ENCODE measurements around the gene RABGGTB.
"Not testable (repeated sequence)": the region's sequence is repeated elsewhere in the genome, so short reads cannot be mapped to it uniquely, and the experiment has no call there.

RABGGTB gene

DNA sequence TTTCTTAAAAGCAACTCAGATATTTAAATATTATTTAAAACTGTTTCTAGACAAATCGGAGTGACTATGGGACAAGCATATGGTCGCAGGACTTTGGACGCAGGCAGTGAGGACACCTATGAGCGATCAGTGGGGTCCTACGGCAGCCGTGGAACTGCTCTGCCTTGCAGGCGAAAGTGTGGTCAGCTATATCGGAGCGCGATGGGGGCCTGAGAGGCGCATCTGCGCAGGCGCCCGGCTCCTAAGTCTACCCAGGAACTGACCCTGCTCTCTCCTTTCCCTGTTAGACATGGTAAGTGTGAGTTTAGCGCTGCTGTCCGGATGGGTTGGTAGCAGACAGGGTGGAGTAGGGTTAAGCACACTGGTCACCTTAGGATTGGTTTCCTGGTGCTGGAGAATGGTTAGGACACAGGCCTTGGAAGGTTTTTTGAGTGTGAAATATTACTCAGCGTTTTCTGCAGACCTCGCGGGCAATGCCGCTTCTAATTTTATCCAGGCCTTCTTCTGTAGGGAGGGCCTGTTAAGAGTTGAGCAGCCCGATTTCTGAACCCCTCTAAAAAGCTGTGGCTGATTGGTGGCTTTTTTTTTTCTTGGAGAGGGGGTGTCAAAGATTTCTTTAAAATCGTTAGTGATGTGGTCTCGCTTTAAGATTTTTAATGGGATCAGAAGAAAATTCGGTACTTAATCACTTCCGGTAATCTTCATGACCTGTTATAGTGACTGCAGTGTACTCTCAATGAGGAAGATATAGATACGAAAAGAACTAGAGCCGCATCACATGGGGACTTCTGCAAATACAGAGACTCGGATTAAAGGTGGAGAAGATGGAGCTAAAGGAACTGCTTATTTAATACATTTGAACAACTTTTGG, at the start of gene RABGGTB:
RABGGTB (plus strand) TSS at position 274 of the 871 bp plus-strand sequence; CDS start at position 290, 16 bp downstream.
- FAIRE-seq: peak; percentile 5
- peak; percentile 95 for DNase-seq (ENCODE audit: low spot score)

DNA sequence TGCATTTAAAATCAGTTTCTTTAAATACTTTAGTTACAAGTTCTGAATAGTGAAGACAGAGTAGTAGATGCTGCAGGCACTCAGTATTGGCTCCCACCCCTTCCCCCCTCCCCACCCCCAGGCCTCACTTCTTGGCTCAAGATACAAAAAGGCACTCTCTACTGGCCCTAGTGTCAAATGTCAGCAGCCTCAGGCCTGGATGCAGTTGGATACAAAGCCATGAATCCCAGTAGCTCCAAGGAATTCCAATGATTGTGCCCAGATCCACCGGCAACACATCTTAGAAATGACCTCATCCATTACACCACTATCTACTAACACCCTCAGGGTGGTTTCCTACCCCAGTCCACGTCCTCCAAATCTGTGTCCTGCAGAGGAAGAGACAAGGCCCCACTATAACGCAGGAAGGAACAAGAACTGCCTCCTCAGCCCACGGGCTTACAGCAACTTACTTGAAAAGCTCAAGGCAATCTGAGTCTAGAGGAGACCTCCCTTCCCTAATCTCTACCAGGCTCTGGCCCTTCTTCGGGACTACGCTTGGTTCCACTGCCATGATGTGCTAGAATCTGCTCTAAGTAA, 43.9 kb upstream of the RABGGTB start:
- DNase-seq (ENCODE audit: low spot score) (no peak), FAIRE-seq (no peak)

DNA sequence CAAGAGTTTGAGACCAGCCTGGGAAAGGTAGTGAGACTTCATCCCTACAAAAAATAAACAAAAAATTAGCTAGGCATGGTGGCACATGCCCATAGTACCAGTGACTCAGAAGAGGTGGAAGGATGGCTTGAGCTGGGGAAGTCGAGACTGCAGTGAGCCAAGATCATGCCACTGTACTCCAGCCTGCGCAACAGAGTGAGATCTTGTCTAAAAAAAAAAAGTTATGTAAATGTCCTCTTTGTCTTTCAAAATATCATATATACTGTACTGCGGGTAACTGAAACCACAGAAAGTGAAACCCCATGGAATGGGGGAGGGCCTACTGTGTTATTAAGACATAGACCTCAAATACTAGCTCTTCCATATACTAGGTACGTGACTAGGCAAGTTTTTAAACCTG, 40.8 kb upstream of the RABGGTB start:
- FAIRE-seq (no peak), DNase-seq (ENCODE audit: low spot score) (no peak)

DNA sequence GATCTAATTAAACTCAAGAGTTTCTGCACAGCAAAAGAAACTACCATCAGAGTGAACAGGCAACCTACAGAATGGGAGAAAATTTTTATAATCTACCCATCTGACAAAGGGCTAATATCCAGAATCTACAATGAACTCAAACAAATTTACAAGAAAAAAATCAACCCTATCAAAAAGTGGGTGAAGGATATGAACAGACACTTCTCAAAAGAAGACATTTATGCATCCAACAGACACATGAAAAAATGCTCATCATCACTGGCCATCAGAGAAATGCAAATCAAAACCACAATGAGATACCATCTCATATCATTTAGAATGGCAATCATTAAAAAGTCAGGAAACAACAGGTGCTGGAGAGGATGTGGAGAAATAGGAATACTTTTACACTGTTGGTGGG, 28.8 kb upstream of the RABGGTB start:
- not testable (repeated sequence) for FAIRE-seq; DNase-seq (ENCODE audit: low spot score)

DNA sequence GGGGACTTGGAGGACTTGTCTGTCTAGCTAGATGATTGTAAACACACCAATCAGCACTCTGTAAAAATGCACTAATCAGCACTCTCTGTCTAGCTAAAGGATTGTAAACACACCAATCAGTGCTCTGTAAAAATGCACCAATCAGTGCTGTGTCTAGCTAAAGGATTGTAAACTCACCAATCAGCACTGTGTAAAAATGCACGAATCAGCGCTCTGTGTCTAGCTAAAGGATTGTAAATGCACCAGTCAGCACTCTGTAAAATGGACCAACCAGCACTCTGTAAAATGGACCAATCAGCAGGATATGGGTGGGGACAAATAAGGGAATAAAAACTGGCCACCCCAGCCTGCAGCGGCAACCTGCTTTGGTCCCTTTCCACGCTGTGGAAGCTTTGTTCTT, 27.5 kb upstream of the RABGGTB start:
- not testable (repeated sequence) for FAIRE-seq; DNase-seq (ENCODE audit: low spot score)

DNA sequence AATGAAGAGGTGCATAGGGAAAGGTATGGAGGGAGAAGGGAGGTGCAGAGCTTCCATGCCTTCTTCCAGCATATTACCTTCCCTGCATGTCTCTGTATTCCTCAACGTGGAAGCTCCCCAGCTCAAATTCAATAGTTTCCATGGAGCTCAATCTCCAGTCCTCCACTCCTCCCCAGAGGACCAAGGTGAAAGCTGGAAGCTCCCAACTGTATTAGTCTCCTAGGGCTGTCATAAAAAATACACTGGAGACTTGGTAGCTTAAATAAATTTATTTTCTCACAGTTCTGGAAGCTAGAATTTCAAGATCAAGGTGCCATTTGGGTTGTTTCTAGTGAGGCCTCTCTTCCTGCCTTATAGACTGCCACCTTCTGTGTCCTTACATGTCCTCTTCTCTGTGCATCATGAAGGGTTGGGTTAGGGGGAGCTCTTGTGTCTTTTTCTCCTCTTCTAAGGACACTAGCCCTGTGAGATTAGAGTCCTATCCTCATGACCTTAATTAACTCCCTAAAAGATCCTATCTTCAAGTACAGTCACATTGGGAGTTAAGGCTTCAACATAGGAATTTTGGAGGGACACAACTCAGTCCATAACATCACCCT, 21.9 kb upstream of the RABGGTB start:
- DNase-seq (ENCODE audit: low spot score) (no peak), FAIRE-seq (no peak)

DNA sequence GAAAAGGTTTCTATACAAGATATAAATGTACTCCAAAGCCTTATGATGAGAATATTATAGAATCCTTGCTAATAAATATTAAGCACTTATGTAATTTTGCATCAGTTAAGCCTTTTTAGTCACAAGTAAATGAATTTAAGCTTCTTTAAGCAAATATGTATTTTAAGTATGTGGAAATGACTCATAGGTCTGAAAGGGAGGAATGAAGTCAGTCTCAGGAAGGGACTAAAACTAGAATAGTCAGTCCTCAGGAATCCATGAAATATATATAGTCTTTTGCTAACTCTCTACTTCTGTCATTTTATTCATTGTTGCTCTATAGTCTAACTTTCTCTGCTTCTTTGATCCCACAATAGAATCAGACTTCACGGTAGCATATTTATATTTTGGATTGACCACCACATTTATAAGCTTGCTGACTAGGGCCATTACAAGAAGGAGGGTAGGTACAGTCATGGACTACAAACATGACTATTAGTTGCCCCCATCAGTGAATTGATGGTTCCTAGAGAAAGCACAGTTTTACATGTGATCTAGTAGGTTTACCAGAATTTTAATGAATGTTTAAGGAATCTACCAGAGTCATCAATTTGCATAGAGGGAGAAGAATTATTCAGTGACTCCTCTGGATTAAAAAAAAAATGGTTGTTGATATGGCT, 20.2 kb upstream of the RABGGTB start:
- DNase-seq (ENCODE audit: low spot score) (peak; percentile 35), FAIRE-seq (no peak)

DNA sequence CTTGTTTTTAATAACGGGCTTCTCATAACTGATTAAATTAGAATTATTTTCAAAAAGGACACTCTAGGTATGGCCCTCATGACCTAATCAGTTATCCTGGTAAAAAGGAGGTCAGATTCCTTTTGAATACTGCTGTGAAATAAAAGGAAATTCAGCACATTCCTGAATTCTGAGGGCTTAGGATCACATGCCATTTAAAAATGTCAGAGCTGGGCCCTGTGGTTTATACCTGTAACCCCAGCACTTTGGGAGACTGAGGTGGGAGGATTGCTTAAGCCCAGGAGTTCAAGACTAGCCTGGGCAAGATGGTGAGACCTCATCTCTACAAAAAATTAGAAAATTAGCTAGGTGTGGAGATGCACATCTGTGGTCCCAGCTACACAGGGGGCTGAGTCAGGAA, 18.0 kb upstream of the RABGGTB start:
- peak; percentile 13 for DNase-seq (ENCODE audit: low spot score)
- FAIRE-seq: no peak

DNA sequence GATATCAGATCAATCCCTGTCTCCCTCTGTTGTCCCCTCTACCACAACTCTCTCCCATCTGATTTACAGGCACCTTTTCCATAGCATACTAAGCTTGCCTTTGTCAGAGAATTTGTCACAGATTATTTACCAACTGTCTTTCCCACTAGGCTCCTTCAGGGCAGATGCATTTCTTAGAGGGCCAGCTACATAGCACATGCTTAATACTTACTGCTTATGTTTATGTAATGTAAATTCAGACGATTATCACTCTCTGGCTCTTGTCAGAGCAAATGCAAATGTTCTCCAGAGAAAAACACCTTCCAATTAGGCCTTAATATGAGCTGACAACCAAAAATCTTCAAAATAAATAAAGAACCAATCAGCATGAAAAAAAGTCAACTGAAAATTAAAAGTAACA, 15.3 kb upstream of the RABGGTB start:
- DNase-seq (ENCODE audit: low spot score): no peak
- no peak for FAIRE-seq

DNA sequence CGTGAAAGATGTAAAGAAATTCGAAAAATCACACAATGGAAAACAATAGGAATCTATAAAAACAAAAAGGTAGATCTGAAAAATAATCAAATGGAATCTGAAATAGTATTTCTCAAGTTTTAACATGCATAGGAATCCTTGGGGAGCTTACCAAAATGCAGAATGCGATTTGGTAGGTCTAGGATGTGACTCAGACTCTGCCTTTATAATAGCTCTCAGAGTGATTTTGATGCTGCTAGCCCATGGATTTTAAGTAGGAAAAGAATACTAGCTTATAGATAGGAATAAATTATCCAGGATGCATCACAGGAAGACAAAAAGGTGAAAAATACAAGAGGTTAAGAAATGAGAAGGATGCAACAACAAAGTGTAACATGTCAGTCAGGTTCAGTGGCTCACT, 14.1 kb upstream of the RABGGTB start:
- DNase-seq (ENCODE audit: low spot score): no peak
- FAIRE-seq: no peak

DNA sequence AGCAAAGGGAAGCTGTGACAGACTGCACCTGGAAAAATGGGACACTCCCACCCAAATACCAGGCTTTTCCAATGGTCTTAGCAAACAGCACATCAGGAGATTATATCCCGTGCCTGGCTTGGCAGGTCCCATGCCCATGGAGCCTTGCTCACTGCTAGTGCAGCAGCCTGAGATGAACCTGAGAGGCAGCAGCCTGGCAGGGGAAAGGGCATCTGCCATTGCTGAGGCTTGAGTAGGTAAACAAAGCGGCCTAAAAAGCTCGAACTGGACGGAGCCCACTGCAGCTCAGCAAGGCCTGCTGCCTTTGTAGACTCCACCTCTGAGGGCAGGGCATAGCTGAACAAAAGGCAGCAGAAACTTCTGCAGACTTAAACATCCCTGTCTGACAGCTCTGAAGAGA, 8.2 kb upstream of the RABGGTB start:
- not testable (repeated sequence) for DNase-seq (ENCODE audit: low spot score); FAIRE-seq

DNA sequence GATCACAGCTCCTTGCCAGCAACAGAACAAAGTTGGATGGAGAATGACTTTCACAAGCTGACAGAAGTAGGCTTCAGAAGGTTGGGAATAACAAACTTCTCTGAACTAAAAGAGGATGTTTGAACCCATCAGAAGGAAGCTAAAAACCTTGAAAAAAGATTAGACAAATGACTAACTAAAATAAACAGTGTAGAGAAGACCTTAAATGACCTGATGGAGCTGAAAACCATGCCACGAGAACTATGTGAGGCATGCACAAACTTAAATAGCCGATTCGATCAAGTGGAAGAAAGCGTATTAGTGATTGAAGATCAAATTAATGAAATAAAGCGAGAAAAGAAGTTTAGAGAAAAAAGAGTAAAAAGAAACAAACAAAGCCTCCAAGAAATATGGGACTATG, 7.4 kb upstream of the RABGGTB start:
- FAIRE-seq; DNase-seq (ENCODE audit: low spot score): not testable (repeated sequence)

DNA sequence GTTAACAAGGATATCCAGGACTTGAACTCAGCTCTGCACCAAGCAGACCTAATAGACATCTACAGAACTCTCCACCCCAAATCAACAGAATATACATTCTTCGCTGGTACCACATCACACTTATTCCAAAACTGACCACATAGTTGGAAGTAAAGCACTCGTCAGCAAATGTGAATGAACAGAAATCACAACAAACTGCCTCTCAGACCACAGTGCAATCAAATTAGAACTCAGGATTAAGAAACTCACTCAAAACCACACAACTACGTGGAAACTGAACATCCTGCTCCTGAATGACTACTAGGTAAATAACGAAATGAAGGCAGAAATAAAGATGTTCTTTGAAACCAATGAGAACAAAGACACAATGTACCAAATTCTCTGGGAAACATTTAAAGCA, 5.9 kb upstream of the RABGGTB start:
- DNase-seq (ENCODE audit: low spot score); FAIRE-seq: not testable (repeated sequence)

DNA sequence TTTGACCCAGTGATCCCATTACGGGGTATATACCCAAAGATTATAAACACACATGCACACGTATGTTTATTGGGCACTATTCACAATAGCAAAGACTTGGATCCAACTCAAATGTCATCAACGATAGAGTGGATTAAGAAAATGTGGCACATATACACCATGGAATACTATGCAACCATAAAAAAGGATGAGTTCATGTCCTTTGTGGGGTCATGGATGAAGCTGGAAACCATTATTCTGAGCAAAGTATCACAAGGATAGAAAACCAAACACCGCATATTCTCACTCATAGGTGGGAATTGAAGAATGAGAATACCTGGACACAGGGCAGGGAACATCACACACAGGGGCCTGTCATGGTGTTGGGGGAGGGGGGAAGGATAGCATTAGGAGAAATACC, 2.1 kb upstream of the RABGGTB start:
- DNase-seq (ENCODE audit: low spot score); FAIRE-seq: not testable (repeated sequence)

DNA sequence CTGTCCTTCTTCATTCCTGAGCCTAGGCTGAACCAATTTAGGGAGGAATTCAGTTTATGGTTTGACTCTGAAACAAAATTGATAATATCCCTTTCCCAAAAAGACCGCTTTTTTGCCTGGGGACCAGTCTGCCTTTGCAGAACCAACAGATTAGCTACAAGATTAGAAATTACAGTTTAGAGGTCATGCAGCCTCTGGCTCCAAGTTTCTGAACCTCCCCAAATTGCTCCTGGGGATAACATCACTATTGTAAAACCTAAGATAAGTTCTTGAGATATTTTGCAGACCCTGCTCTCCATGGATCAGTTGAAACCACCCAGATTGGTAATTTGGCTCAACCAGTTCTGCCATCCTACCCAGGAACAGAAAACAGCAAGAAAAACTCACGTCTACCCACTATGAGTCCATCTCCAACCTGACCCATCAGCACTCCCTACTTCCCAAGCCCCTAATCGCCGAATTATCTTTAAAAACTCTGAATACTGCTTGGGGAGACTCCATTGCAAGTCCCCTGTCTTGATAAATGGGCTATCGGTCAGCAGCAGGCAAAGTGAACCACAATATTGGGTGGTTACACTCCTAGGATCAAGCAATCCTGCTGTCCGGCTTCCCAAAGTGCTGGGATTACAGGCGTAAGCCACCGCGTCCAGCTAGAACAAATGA, 605 bp upstream of the RABGGTB start:
- FAIRE-seq (no peak), DNase-seq (ENCODE audit: low spot score) (no peak)

DNA sequence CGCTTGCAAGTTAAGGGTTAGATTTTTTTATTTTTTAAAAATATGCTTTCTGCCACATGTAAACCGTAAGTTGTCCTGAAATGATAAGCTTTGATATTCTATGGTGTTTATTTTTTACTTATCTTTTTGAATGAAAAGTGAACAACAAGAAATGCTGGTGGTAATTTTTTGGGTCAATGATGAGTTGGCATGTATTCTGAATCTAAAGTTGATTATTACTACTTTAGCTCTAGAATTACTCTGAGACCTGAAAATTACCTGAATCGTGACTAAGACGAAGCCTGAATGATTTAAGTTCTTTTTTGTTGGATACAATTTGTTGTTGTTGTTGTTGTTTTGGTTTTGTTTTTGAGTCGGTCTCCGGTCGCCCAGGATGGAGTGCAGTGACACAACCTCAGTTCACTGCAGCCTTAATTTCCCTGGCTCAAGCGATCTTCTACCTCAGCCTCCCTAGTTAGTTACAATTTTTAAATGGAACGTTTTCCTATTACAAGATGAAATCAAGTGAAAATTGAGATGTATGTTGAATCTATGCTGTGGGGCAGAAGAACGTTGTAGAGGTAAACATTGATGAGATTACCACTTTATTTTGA, 941 bp downstream of the RABGGTB start:
- DNase-seq (ENCODE audit: low spot score) (no peak), FAIRE-seq (no peak)

DNA sequence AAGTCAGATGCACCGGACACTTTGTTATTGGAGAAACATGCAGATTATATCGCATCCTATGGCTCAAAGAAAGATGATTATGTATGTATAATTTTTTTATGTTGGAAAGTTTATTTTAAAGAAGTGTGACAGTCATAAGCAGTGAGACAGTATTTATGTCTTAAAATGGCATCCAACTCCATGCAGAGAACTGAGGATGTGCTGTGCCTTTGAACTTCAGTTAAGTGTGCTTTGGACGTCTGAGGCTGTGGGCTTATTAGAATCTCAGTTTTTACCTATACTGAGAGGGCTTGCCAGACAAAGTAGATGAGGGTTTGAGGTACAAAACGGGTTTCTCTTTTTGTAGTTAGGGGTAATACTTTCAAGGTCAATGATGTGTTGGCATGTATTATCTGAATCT, 1.5 kb downstream of the RABGGTB start:
- DNase-seq (ENCODE audit: low spot score) (no peak), FAIRE-seq (no peak)

DNA sequence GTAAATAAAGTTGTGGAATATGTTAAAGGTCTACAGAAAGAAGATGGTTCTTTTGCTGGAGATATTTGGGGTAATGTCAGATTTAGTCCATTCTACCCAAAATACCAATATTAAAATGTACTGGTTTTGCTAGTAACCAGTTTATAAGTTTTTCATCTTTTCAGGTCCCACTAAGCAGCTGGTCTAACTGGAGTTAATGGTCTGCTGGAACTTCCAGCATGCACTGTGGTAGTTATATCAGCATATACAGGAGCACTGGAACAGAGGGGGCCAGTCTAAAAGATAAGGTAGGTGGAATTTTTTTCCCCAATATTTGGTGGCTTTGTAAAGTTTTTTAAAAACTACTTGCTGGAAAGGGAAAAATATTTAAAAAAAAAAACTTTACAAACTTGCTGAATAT, 3.9 kb downstream of the RABGGTB start:
- DNase-seq (ENCODE audit: low spot score): no peak
- FAIRE-seq: no peak

DNA sequence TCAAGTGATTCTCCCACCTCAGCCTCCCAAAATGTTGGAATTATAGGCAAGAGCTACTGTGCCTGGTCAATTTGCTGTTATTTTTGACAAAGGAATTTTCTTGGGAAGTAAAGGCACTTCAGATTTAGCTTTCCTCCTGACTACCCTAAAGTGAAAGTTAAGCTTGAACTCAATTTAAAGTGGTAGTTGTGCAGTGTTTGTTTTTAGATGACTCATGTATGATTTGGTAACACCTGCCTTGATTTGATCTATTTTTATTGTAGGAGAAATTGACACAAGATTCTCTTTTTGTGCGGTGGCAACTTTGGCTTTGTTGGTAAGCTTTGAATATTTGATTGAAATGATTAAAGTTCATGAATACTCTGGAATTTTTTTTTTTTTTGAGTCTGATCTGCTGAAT, 5.0 kb downstream of the RABGGTB start:
- FAIRE-seq (no peak), DNase-seq (ENCODE audit: low spot score) (no peak)

DNA sequence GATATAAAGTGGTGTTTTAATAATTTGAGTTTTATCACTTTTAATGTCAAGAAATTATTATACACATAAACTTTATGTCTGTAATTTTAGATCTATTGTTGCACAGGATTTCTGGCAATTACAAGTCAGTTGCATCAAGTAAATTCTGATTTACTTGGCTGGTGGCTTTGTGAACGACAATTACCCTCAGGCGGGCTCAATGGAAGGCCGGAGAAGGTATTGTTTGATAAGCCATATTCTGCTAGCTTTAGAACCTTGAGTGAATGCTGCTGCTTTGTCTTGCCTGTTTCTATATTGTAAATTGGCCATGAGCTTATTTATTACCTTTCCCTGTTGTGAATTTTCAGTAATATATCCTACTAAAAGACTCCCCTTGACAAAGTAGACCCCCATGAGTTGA, 6.0 kb downstream of the RABGGTB start:
- no peak for DNase-seq (ENCODE audit: low spot score)
- FAIRE-seq: no peak

DNA sequence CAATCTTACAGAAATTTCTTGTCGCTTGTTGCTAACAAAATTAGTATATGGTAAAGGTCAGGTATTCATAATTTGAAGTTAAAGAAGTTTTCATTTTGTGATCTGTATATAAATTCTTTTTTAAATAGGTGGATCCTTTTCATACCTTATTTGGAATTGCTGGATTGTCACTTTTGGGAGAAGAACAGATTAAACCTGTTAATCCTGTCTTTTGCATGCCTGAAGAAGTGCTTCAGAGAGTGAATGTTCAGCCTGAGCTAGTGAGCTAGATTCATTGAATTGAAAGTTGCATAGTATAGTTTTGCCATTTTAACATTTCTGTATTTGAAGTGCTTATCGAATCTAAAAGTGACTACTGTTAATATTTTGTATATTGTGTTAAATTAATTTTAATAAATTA, 8.3 kb downstream of the RABGGTB start:
- DNase-seq (ENCODE audit: low spot score): no peak
- FAIRE-seq: no peak
